ENCODE data around the gene DOCK8. TPM values are rescaled to one million over a fixed set of nuclear protein-coding genes. Genes with fewer than 3 reads are reported as not detected.

The DOCK8 gene
- total RNA-seq, 2 donors from 2014 or later: 18.7 to 19.3 TPM

DNA sequence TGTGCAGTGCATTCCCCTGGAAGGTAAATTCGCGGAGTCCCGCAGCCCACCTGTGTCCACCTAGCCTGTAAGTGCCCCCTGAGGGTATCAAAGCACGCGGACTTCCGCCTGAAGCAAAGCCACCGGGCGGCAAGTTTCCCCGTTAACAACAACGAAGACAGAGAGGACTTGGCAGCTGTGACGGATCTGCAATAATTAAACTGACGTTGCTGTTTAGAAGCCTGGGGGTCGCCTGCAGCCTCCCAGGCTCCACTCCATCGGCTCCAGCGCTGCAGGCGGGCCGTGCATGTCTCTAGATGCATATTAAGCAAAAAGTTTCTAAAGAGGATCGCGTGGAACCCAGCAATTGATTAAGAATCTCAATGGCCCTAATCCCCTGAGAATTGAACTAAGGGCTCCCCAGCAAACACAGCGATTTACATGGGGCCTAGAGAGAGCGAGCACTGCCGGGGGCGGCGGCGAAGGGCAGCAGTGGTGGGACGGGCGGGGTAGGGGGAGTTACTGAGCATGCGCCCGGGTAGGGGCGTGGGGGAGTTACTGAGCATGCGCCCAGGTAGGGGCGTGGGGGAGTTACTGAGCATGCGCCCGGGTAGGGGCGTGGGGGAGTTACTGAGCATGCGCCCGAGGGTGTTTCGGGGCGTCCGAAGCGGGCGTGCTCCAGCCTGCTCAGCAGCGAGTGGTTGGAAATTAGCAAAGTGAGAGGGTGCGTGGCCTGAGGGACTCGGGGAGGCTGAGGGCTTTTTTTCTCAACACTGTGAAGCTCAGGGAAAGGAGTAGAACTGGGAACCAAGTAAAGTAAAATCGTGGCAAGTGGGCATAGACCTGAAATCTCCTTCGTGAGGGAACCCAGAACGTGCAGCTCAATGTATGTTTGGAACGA, 255.2 kb downstream of the DOCK8 start:
- TF ChIP-seq, protein P1, sequence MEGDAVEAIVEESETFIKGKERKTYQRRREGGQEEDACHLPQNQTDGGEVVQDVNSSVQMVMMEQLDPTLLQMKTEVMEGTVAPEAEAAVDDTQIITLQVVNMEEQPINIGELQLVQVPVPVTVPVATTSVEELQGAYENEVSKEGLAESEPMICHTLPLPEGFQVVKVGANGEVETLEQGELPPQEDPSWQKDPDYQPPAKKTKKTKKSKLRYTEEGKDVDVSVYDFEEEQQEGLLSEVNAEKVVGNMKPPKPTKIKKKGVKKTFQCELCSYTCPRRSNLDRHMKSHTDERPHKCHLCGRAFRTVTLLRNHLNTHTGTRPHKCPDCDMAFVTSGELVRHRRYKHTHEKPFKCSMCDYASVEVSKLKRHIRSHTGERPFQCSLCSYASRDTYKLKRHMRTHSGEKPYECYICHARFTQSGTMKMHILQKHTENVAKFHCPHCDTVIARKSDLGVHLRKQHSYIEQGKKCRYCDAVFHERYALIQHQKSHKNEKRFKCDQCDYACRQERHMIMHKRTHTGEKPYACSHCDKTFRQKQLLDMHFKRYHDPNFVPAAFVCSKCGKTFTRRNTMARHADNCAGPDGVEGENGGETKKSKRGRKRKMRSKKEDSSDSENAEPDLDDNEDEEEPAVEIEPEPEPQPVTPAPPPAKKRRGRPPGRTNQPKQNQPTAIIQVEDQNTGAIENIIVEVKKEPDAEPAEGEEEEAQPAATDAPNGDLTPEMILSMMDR (IDR thresholded peaks at IDR 0.05): no peak
- H3K27ac ChIP-seq: peak overlapping the region; percentile 5 to 44
- DNase-seq (ENCODE audit: low spot score): peak; percentile 12
- H3K4me3 ChIP-seq: peak overlapping the region; percentile 90
- H3K4me1 ChIP-seq (ENCODE audit: control insufficient read depth in 1 of 2, low read depth in 2 of 2): peaks cover 0 to 20% of the 10 kb centered on the region in 2 donors
- no peak for ATAC-seq (ENCODE audit: insufficient number of reproducible peaks, low FRiP score, low read depth)
- no peaks in the 10 kb centered on the region for H3K27me3 ChIP-seq (replicated peaks; ENCODE audit: insufficient read depth)
- H3K36me3 ChIP-seq: no peaks in the 10 kb centered on the region
- H3K9me3 ChIP-seq: no peaks in the 10 kb centered on the region

DNA sequence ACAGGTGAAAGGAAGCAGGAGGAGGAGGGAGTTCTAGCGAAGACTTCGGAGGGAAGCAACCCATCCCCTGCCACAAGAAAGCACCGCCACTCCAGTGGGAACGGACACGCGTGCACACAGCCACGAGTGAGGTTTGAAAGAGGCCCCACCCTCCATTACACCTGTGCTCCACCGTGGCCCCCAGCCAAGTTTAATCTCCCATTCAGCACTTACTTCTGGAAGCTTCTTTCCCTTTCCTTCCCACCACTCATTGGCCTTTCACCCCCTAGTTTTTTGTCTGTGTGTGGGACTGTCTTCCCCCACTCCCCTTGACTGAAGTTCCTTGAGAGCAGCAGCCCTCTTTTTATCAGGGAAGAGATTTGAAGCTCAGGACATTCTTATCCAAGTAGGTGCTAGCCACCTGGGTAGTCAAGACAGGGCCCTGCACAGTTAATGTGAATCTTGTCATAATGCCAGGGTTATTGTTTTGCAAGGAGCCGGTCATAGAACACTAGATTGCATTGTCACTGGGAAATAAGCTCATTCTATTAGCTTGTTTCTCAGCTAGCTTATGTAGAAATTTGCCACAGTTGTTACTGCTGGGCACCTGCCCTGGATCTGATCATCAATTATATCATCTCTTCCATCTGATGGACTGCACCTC, 256.0 kb downstream of the DOCK8 start:
- no peaks in the 10 kb centered on the region for H3K27me3 ChIP-seq (replicated peaks; ENCODE audit: insufficient read depth)
- DNase-seq (ENCODE audit: low spot score) (no peak), ATAC-seq (ENCODE audit: insufficient number of reproducible peaks, low FRiP score, low read depth) (no peak)
- no peak overlapping the region for H3K27ac ChIP-seq
- H3K9me3 ChIP-seq: no peaks in the 10 kb centered on the region
- peak overlapping the region; percentile 90 for H3K4me3 ChIP-seq
- no peaks in the 10 kb centered on the region for H3K36me3 ChIP-seq
- TF ChIP-seq, protein P1 (IDR thresholded peaks at IDR 0.05): no peak
- H3K4me1 ChIP-seq (ENCODE audit: control insufficient read depth in 1 of 2, low read depth in 2 of 2): peaks cover 0 to 20% of the 10 kb centered on the region in 2 donors

DNA sequence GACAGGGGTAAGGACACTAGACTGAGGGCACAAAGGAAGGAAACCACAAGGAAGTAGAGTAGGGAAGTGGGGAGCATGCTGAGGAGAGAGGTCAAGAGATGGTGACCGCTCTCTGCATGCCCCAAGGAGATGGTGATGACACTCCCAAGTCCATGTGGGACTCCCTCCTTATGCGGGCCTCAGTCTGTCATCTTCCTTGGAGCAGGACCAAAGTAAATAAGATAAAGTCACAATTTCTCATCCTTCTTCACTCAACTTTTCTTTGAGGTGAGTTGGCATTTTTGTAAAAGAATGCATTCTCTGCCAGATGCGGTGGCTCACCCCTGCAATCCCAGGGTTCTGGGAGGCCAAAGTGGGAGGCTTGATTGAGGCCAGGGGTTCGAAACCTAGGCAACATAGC, 256.7 kb downstream of the DOCK8 start:
- no peak overlapping the region for H3K4me3 ChIP-seq
- DNase-seq (ENCODE audit: low spot score): no peak

DNA sequence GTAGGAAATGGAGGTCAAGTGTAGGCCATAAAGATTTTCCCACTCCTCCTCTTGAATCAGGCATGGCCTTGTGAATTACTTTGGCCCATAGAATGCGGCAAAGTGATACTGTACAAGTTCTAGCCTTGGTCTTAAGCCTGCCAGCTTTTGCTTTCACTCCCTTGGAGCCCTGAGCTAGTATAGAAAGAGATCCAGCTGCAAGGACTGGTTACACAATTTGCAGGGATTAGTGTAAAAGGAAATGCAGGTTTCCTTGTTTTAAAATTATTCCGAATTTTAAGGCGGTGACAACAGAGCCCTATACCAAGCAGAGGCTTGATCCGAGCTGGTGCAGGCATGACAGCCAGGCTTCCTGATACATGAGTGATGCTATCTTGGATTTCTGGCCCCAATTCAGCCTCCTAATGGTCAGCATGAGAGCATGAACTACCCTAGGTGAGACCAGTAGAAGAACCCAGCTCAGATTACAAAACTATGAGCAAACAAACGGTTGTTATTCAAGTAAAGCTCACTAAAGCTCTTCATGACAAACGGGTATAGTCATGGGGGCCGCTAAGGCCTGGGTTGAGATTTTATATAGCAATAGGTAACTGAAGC, 257.9 kb downstream of the DOCK8 start:
- H3K36me3 ChIP-seq: no peaks in the 10 kb centered on the region
- DNase-seq (ENCODE audit: low spot score) (no peak), ATAC-seq (ENCODE audit: insufficient number of reproducible peaks, low FRiP score, low read depth) (no peak)
- H3K9me3 ChIP-seq: no peaks in the 10 kb centered on the region
- TF ChIP-seq, protein P1 (IDR thresholded peaks at IDR 0.05): no peak
- no peak overlapping the region for H3K27ac ChIP-seq
- H3K4me1 ChIP-seq (ENCODE audit: control insufficient read depth in 1 of 2, low read depth in 2 of 2): peaks cover 0 to 20% of the 10 kb centered on the region in 2 donors
- H3K4me3 ChIP-seq: no peak overlapping the region
- H3K27me3 ChIP-seq (replicated peaks; ENCODE audit: insufficient read depth): no peaks in the 10 kb centered on the region

More for the DNA sequence above, 256.7 kb downstream of the DOCK8 start:
- TF ChIP-seq, protein P1 (IDR thresholded peaks at IDR 0.05): no peak
- no peaks in the 10 kb centered on the region for H3K27me3 ChIP-seq (replicated peaks; ENCODE audit: insufficient read depth)
- ATAC-seq (ENCODE audit: insufficient number of reproducible peaks, low FRiP score, low read depth): no peak
- H3K9me3 ChIP-seq: no peaks in the 10 kb centered on the region
- no peak overlapping the region for H3K27ac ChIP-seq
- no peaks in the 10 kb centered on the region for H3K36me3 ChIP-seq
- peaks cover 0 to 20% of the 10 kb centered on the region in 2 donors for H3K4me1 ChIP-seq (ENCODE audit: control insufficient read depth in 1 of 2, low read depth in 2 of 2)

DNA sequence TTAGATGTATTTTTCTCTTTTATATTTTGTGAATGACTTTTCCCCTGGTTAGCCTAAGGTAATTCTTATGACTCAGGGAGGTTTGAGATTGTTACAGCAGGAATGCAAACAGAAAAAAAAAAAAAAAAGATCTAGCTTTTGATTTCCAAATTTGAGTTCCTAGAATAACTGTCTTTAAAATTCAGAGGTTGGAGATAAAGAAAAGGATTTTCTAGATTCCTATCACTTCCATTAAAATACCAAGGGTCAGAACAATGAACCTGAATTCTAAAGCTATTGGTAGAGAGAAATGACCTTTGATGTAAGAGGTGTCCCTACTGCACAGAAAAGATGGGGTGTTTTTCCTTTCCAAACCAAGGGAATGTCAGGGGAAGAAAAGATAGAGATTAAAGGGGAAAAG, 262.5 kb downstream of the DOCK8 start:
- no peaks in the 10 kb centered on the region for H3K27me3 ChIP-seq (replicated peaks; ENCODE audit: insufficient read depth)
- DNase-seq (ENCODE audit: low spot score) (no peak), ATAC-seq (ENCODE audit: insufficient number of reproducible peaks, low FRiP score, low read depth) (no peak)
- H3K27ac ChIP-seq: no peak overlapping the region
- no peaks in the 10 kb centered on the region for H3K4me1 ChIP-seq (ENCODE audit: control insufficient read depth in 1 of 2, low read depth in 2 of 2)
- TF ChIP-seq, protein P1 (IDR thresholded peaks at IDR 0.05): no peak
- no peak overlapping the region for H3K4me3 ChIP-seq
- H3K36me3 ChIP-seq: no peaks in the 10 kb centered on the region
- no peaks in the 10 kb centered on the region for H3K9me3 ChIP-seq
